Peyer's patch (tissue), 4 donors: Measurements from ENCODE around the gene SULT2B1. TPM values are rescaled to one million over a fixed set of nuclear protein-coding genes. Genes with fewer than 3 reads are reported as not detected.

Source experiments
- DNase-seq, 3 donors: peaks; one replicate each; pipeline ENCODE4 v3.0.0-alpha.2; 2017 to 2019
- H3K27ac ChIP-seq, 4 donors: fragments of 200-600 bp; sonication (generic); one replicate each; pipeline ENCODE4 v1.5.1; 2016 to 2019
- H3K27me3 ChIP-seq, 2 donors: fragments of 200-600 bp; sonication (generic); one replicate each; pipeline ENCODE4 v1.5.1; 2019
- H3K36me3 ChIP-seq, 3 donors: fragments of 200-600 bp; sonication (generic); one replicate each; pipeline ENCODE4 v1.5.1; 2016 to 2019
- H3K4me1 ChIP-seq, 4 donors: fragments of 200-600 bp; sonication (generic); one replicate each; pipeline ENCODE4 v1.5.1; 2016 to 2019
- H3K4me3 ChIP-seq, 4 donors: fragments of 200-600 bp; sonication (generic); 1 replicate in 3 of 4; 2 replicates in 1 of 4; pipeline ENCODE4 v1.5.1; 2016 to 2019; ENCODE audit warnings: mild to moderate bottlenecking in 1 of 4
- H3K9me3 ChIP-seq, 4 donors: fragments of 200-600 bp; sonication (generic); one replicate each; pipeline ENCODE4 v1.5.1; 2016 to 2019; ENCODE audit warnings: mild to moderate bottlenecking in 1 of 4
- CTCF ChIP-seq, 6 experiments: fragments of 450-650 bp in 4 of 6; fragments of 200-600 bp in 2 of 6; sonication (generic) in 1 of 6; IDR thresholded peaks; one replicate each; pipeline ENCODE4 v1.5.1; 2017 to 2019; ENCODE audit warnings: antibody characterized with exemption in 6 of 6, mild to moderate bottlenecking in 3 of 6, moderate library complexity in 1 of 6
- POLR2A ChIP-seq, 2 donors: fragments of 450-650 bp; IDR thresholded peaks; one replicate each; pipeline ENCODE4 v1.5.1; 2017; ENCODE audit warnings: antibody characterized with exemption in 2 of 2, mild to moderate bottlenecking in 2 of 2, moderate library complexity in 2 of 2
- total RNA-seq, 4 donors: library from RNA; depleted of rRNA; stranded (reverse); fragments of >200 nt; gene quantifications; one replicate each; pipeline ENCODE4 v1.1.0, GENCODE V29; 2016

Gene SULT2B1
- total RNA-seq, 4 donors from 2014 or later = 2.5 to 14.6 (median 5.9) TPM

GRCh38 chr19:48623556-48624066 lies 71.6 kb downstream of the SULT2B1 start:
- H3K27ac ChIP-seq = peak overlapping the region; percentile 61 to 90 (median 80)
- no peaks in the 10 kb centered on the region for H3K9me3 ChIP-seq
- no peak for DNase-seq
- peaks cover 0 to 49% (median 15%) of the 10 kb centered on the region in 4 donors for H3K4me1 ChIP-seq
- peak overlapping the region in 3 of 4 donors; percentile 37 to 56 (median 39) for H3K4me3 ChIP-seq
- TF ChIP-seq CTCF (IDR thresholded peaks at IDR 0.05) = no peak
- no peak for TF ChIP-seq POLR2A (IDR thresholded peaks at IDR 0.05)
- peaks cover 0 to 5% (median 0%) of the 10 kb centered on the region in 3 donors for H3K36me3 ChIP-seq
- no peaks in the 10 kb centered on the region for H3K27me3 ChIP-seq

GRCh38 chr19:48624067-48624594 lies 72.2 kb downstream of the SULT2B1 start:
- no peaks in the 10 kb centered on the region for H3K9me3 ChIP-seq
- H3K4me1 ChIP-seq = peaks cover 0 to 54% (median 15%) of the 10 kb centered on the region in 4 donors
- DNase-seq = peak; percentile 98 to 99 (median 99)
- H3K36me3 ChIP-seq = peaks cover 0 to 9% (median 0%) of the 10 kb centered on the region in 3 donors
- no peaks in the 10 kb centered on the region for H3K27me3 ChIP-seq
- TF ChIP-seq CTCF (IDR thresholded peaks at IDR 0.05) = peak in 2 of 6 experiments; percentile 4 to 8
- TF ChIP-seq POLR2A (IDR thresholded peaks at IDR 0.05) = peak in 1 of 2 donors; percentile 56
- peak overlapping the region; percentile 73 to 90 (median 88) for H3K27ac ChIP-seq
- peak overlapping the region; percentile 37 to 56 (median 47) for H3K4me3 ChIP-seq

GRCh38 chr19:48624791-48625723 lies 73.1 kb downstream of the SULT2B1 start:
- Histone ChIP-seq H3K9me3 (no peaks in the 10 kb centered on the region), H3K27ac (peak overlapping the region; percentile 73 to 90 (median 88)), H3K27me3 (no peaks in the 10 kb centered on the region), H3K4me1 (peaks cover 0 to 58% (median 13%) of the 10 kb centered on the region in 4 donors), H3K4me3 (peak overlapping the region in 3 of 4 donors; percentile 39 to 56 (median 55)), H3K36me3 (peaks cover 0 to 15% (median 0%) of the 10 kb centered on the region in 3 donors)
- DNase-seq = peak in 2 of 3 donors; percentile 81 to 89
- TF ChIP-seq CTCF (IDR thresholded peaks at IDR 0.05) = no peak
- peak; percentile 91 to 93 for TF ChIP-seq POLR2A (IDR thresholded peaks at IDR 0.05)

GRCh38 chr19:48625891-48626327 lies 73.9 kb downstream of the SULT2B1 start:
- Histone ChIP-seq H3K27me3 (no peaks in the 10 kb centered on the region), H3K27ac (peak overlapping the region in 3 of 4 donors; percentile 87 to 90 (median 88)), H3K4me1 (peaks cover 0 to 64% (median 11%) of the 10 kb centered on the region in 4 donors), H3K4me3 (peak overlapping the region in 3 of 4 donors; percentile 39 to 56 (median 55)), H3K36me3 (peaks cover 0 to 20% (median 0%) of the 10 kb centered on the region in 3 donors), H3K9me3 (no peaks in the 10 kb centered on the region)
- TF ChIP-seq CTCF (IDR thresholded peaks at IDR 0.05) (peak in 2 of 6 experiments; percentile 18 to 22), POLR2A (IDR thresholded peaks at IDR 0.05) (no peak)
- peak in 1 of 3 donors; percentile 63 for DNase-seq

GRCh38 chr19:48627201-48627864 lies 75.4 kb downstream of the SULT2B1 start:
- Histone ChIP-seq H3K4me1 (peaks cover 0 to 78% (median 12%) of the 10 kb centered on the region in 4 donors), H3K4me3 (peak overlapping the region in 1 of 4 donors; percentile 23), H3K27me3 (no peaks in the 10 kb centered on the region), H3K36me3 (peaks cover 0 to 29% (median 0%) of the 10 kb centered on the region in 3 donors), H3K27ac (peak overlapping the region in 3 of 4 donors; percentile 87 to 91 (median 88)), H3K9me3 (no peaks in the 10 kb centered on the region)
- TF ChIP-seq POLR2A (IDR thresholded peaks at IDR 0.05) = peak; percentile 19 to 63
- no peak for TF ChIP-seq CTCF (IDR thresholded peaks at IDR 0.05)
- peak in 2 of 3 donors; percentile 77 to 78 for DNase-seq
